Keratinocyte (primary cell): Measurements from ENCODE around the gene SCAF8.

Source experiments
- EZH2 ChIP-seq: IDR thresholded peaks from one replicate; pipeline ENCODE4 v1.6.1; 2012; ENCODE audit warnings: inconsistent platforms, mild to moderate bottlenecking, low read length, moderate library complexity
- TF ChIP-seq, protein P1 (sequence below), 3 experiments: IDR thresholded peaks in 1 of 3; conservative IDR thresholded peaks in 1 of 3; optimal IDR thresholded peaks in 1 of 3; 2 replicates in 2 of 3; 3 replicates in 1 of 3; pipeline versions ENCODE3 to v1.5.1; 2011; ENCODE audit warnings: low read length in 3 of 3, mild to moderate bottlenecking in 3 of 3, moderate library complexity in 2 of 3, control low read depth in 1 of 3, inconsistent platforms in 1 of 3; ENCODE audit not compliant: insufficient read depth in 2 of 3; ENCODE audit errors: extremely low read depth in 1 of 3

DNA sequence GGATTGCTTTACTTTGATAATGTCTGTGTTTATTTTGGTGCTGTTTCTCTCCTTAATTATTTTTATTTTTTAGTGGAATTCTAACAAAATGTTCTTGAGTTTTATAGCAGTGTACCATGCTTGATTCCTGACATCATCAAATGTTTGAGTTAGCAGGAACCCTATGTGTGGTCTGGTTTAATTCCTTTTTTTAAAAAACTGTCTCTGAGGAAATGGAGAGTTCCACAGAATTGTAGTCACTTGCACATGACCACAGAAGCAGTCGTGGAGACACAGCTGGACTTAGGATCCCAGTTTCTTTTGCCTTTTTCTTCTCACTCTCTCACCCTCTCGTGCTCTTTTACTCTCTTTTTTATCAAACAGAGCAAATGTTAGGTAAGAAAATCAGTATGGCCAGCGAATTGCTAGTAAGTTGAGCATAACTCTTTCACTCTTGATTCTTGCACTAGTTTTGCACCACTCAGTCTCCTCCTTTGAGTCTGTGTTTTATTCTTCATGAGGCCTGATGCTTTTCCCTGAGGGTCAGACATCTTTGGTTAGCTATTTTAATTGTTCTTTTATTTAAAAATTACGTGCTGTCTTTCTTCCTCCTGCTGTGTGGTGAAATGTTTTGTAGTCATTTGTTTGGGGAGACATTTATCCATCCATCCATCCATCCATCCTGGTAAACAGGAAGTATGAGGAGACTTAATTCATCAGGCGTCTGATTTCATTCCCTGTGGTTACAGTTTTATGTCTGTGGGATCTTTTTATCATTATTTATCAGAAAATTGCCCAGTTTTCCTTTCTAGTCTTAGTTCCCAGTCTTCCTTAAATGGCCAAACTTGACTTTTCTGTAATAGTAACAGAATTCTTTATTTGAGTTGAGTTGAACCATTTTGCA, 83.0 kb downstream of the SCAF8 start:
- TF ChIP-seq, protein P1, sequence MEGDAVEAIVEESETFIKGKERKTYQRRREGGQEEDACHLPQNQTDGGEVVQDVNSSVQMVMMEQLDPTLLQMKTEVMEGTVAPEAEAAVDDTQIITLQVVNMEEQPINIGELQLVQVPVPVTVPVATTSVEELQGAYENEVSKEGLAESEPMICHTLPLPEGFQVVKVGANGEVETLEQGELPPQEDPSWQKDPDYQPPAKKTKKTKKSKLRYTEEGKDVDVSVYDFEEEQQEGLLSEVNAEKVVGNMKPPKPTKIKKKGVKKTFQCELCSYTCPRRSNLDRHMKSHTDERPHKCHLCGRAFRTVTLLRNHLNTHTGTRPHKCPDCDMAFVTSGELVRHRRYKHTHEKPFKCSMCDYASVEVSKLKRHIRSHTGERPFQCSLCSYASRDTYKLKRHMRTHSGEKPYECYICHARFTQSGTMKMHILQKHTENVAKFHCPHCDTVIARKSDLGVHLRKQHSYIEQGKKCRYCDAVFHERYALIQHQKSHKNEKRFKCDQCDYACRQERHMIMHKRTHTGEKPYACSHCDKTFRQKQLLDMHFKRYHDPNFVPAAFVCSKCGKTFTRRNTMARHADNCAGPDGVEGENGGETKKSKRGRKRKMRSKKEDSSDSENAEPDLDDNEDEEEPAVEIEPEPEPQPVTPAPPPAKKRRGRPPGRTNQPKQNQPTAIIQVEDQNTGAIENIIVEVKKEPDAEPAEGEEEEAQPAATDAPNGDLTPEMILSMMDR (optimal IDR thresholded peaks at IDR 0.05 in 1 of 3, IDR thresholded peaks at IDR 0.05 in 1 of 3, conservative IDR thresholded peaks at IDR 0.05 in 1 of 3; ENCODE audit: extremely low read depth in 1 of 3, insufficient read depth in 2 of 3, low read length in 3 of 3) = no peak
- no peak for TF ChIP-seq EZH2
